Breast epithelium (tissue), 4 donors: ENCODE data around the gene MTSS2. TPM values are rescaled to one million over a fixed set of nuclear protein-coding genes. Genes with fewer than 3 reads are reported as not detected.

Source experiments
- DNase-seq, 2 donors: peaks; one replicate each; pipeline ENCODE4 v3.0.0-alpha.2; 2019; ENCODE audit warnings: low spot score in 2 of 2
- H3K27ac ChIP-seq, 2 donors: fragments of 200-600 bp; sonication (generic) in 1 of 2; one replicate each; pipeline ENCODE4 v1.5.1; 2016 to 2019; ENCODE audit warnings: mild to moderate bottlenecking in 1 of 2
- H3K27me3 ChIP-seq, 2 donors: fragments of 200-600 bp; sonication (generic) in 1 of 2; one replicate each; pipeline versions ENCODE4 v1.5.1 to v1.6.0; 2017 to 2019; ENCODE audit warnings: control low read depth in 1 of 2, mild to moderate bottlenecking in 1 of 2
- H3K36me3 ChIP-seq: fragments of 200-600 bp; one replicate; pipeline ENCODE4 v1.5.1; 2019
- H3K4me1 ChIP-seq, 2 donors: fragments of 200-600 bp; sonication (generic); one replicate each; pipeline ENCODE4 v1.5.1; 2016 to 2019; ENCODE audit warnings: control low read depth in 1 of 2
- H3K4me3 ChIP-seq, 3 donors: fragments of 200-600 bp; sonication (generic); 1 replicate in 2 of 3; 2 replicates in 1 of 3; pipeline ENCODE4 v1.5.1; 2016 to 2019; ENCODE audit warnings: mild to moderate bottlenecking in 3 of 3, moderate library complexity in 2 of 3
- H3K9me3 ChIP-seq, 2 donors: fragments of 200-600 bp; sonication (generic) in 1 of 2; one replicate each; pipeline ENCODE4 v1.5.1; 2016 to 2019; ENCODE audit warnings: control low read depth in 1 of 2
- CTCF ChIP-seq, 3 donors: fragments of 450-650 bp; IDR thresholded peaks; one replicate each; pipeline ENCODE4 v1.5.1; 2016 to 2017; ENCODE audit warnings: antibody characterized with exemption in 3 of 3, mild to moderate bottlenecking in 3 of 3, moderate library complexity in 3 of 3
- POLR2A ChIP-seq: fragments of 450-650 bp; IDR thresholded peaks from one replicate; pipeline ENCODE4 v1.6.1; 2016; ENCODE audit warnings: antibody characterized with exemption, mild to moderate bottlenecking, moderate library complexity
- POLR2AphosphoS5 ChIP-seq, 3 donors: sonication (generic); formaldehyde crosslinking; IDR thresholded peaks; one replicate each; pipeline ENCODE4 v1.6.1; 2017; ENCODE audit warnings: antibody characterized with exemption in 3 of 3
- intact Hi-C: fragments of 100-400 bp; cut with DNase I; formaldehyde crosslinking; loops from one replicate; pipeline ENCODE4 v1.15.1; 2023; ENCODE audit warnings: low total_unique reads
- total RNA-seq, 3 donors: library from RNA; depleted of rRNA; stranded (reverse); fragments of >200 nt; gene quantifications; one replicate each; pipeline ENCODE4 v1.1.0, GENCODE V29; 2016

MTSS2 gene
- total RNA-seq, 3 donors from 2014 or later = 9.4 to 28.8 (median 22.8) TPM

GRCh38 chr16:70709942-70710341, 24.1 kb upstream of the MTSS2 start:
- intact Hi-C loops = no loop called here
- no peak for DNase-seq
- peak overlapping the region; percentile 65 to 96 for H3K27ac ChIP-seq
- H3K36me3 ChIP-seq = no peaks in the 10 kb centered on the region
- TF ChIP-seq POLR2AphosphoS5 (IDR thresholded peaks at IDR 0.05) (no peak), POLR2A (no peak), CTCF (IDR thresholded peaks at IDR 0.05) (no peak)
- no peaks in the 10 kb centered on the region for H3K9me3 ChIP-seq
- H3K27me3 ChIP-seq = no peaks in the 10 kb centered on the region
- H3K4me3 ChIP-seq = no peak overlapping the region
- H3K4me1 ChIP-seq = peaks cover 9 to 23% of the 10 kb centered on the region in 2 donors

GRCh38 chr16:70709457-70709856, 23.6 kb upstream of the MTSS2 start:
- no peak for DNase-seq
- Histone ChIP-seq H3K4me3 (no peak overlapping the region), H3K36me3 (no peaks in the 10 kb centered on the region), H3K4me1 (peaks cover 9 to 21% of the 10 kb centered on the region in 2 donors), H3K9me3 (no peaks in the 10 kb centered on the region), H3K27ac (peak overlapping the region; percentile 65 to 96), H3K27me3 (no peaks in the 10 kb centered on the region)
- intact Hi-C loops = no loop called here
- TF ChIP-seq POLR2AphosphoS5 (IDR thresholded peaks at IDR 0.05) = no peak
- no peak for TF ChIP-seq POLR2A
- no peak for TF ChIP-seq CTCF (IDR thresholded peaks at IDR 0.05)

- intact Hi-C loops = no loop called here
These were observed 22.8 kb upstream of the MTSS2 start for GRCh38 chr16:70708366-70709246.

GRCh38 chr16:70706948-70707465, 21.2 kb upstream of the MTSS2 start:
- intact Hi-C loops = no loop called here
- Histone ChIP-seq H3K4me1 (peaks cover 15 to 40% of the 10 kb centered on the region in 2 donors), H3K9me3 (no peaks in the 10 kb centered on the region), H3K4me3 (no peak overlapping the region), H3K36me3 (no peaks in the 10 kb centered on the region), H3K27ac (peak overlapping the region; percentile 77 to 96), H3K27me3 (no peaks in the 10 kb centered on the region)
- peak; percentile 64 to 75 for DNase-seq
- TF ChIP-seq POLR2A (no peak), POLR2AphosphoS5 (IDR thresholded peaks at IDR 0.05) (peak in 1 of 3 donors; percentile 27)

More at GRCh38 chr16:70708366-70709246, 22.8 kb upstream of the MTSS2 start:
- Histone ChIP-seq H3K36me3 (no peaks in the 10 kb centered on the region), H3K4me3 (no peak overlapping the region), H3K27me3 (no peaks in the 10 kb centered on the region), H3K4me1 (peaks cover 10 to 27% of the 10 kb centered on the region in 2 donors), H3K27ac (peak overlapping the region; percentile 65 to 96), H3K9me3 (no peaks in the 10 kb centered on the region)
- TF ChIP-seq CTCF (IDR thresholded peaks at IDR 0.05) = no peak
- DNase-seq = no peak

- intact Hi-C loops = no loop called here
- Histone ChIP-seq H3K4me1 (peaks cover 27 to 49% of the 10 kb centered on the region in 2 donors), H3K27me3 (no peaks in the 10 kb centered on the region), H3K36me3 (no peaks in the 10 kb centered on the region), H3K27ac (peak overlapping the region; percentile 96), H3K9me3 (no peaks in the 10 kb centered on the region), H3K4me3 (no peak overlapping the region)
- TF ChIP-seq POLR2AphosphoS5 (IDR thresholded peaks at IDR 0.05) = no peak
- no peak for TF ChIP-seq CTCF (IDR thresholded peaks at IDR 0.05)
- TF ChIP-seq POLR2A = no peak
- no peak for DNase-seq
These were observed 19.2 kb upstream of the MTSS2 start for GRCh38 chr16:70705056-70705455.
